Fibroblast of mammary gland (primary cell): ENCODE data around the gene RHOF.

Experiments
- DNase-seq: peaks from one replicate; pipeline ENCODE4 v3.0.0-alpha.2; 2010; ENCODE audit warnings: low read depth
- H3K4me3 ChIP-seq: 2 replicates; pipeline ENCODE4 v1.5.1; 2011; ENCODE audit warnings: low read depth, mild to moderate bottlenecking, low read length, moderate library complexity; ENCODE audit not compliant: control insufficient read depth
- CTCF ChIP-seq: conservative IDR thresholded peaks from 2 replicates; pipeline ENCODE4 v1.5.1; 2011; ENCODE audit warnings: low read depth, low read length, inconsistent platforms; ENCODE audit not compliant: control insufficient read depth, insufficient read depth

The RHOF gene

GRCh38 chr12:121819212-121819949, 25.9 kb upstream of the RHOF start:
- H3K4me3 ChIP-seq: no peak overlapping the region
- DNase-seq: no peak
- TF ChIP-seq CTCF: no peak

DNA sequence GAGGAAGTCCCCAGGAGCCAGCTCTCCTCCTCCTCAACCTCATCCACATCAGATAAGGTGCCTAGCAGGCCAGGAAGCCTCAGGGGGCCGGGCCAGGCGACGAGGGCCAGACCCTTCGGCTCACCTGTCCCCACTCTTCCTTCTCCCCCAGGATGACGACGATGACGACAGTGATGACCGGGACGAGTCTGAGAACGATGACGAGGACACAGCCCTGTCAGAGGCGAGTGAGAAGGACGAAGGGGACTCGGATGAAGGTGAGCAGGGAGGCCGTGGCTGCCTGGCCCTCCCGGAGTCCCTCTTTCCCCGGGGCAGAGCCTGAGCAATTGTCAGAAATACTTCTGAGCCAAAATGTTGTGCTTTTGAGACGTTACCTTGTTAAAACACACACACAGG, 24.2 kb upstream of the RHOF start:
- TF ChIP-seq CTCF: no peak
- H3K4me3 ChIP-seq: no peak overlapping the region
- DNase-seq: no peak

DNA sequence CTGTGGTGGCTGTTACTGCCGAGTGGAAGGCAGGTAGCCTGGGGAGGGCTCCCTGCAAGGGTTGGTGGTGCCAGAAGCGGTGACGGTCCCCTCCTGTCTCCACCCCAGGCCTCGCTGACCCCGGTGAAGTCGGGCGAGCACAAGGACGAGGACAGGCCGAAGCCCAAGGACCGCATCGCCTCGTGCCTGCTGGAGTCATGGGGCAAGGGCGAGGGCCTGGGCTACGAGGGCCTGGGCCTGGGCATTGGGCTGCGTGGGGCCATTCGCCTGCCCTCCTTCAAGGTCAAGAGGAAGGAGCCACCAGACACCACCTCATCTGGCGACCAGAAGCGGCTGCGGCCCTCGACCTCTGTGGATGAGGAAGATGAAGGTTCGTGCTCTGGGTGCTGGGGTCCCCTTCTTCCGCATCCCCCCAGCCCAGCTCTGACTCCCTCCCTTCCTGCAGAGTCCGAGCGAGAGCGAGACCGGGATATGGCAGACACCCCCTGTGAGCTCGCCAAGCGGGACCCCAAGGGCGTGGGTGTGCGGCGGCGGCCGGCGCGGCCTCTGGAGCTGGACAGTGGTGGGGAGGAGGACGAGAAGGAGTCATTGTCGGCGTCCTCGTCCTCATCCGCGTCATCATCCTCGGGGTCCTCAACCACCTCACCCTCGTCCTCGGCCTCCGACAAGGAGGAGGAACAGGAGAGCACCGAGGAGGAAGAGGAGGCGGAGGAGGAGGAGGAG, 23.6 kb upstream of the RHOF start:
- no peak for DNase-seq
- no peak overlapping the region for H3K4me3 ChIP-seq
- TF ChIP-seq CTCF: no peak

DNA sequence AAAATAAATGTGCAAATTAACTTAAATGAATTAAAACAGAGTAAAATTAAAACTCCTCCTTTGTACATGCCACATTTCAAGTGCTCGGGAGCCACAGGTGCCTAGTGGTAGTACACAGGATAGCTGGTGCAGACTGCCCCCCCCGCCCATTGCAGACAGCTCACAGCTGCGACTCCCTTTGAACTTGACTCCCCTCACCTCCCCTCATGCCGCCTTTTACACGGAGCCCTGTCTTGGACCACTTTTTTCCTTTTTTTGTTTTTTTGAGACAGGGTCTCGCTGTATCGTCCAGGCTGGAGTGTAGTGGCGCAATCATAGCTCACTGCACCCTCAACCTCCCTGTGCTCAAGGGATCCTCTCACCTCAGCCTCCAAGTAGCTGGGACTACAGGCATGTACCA, 21.8 kb upstream of the RHOF start:
- no peak for DNase-seq
- no peak overlapping the region for H3K4me3 ChIP-seq
- no peak for TF ChIP-seq CTCF

DNA sequence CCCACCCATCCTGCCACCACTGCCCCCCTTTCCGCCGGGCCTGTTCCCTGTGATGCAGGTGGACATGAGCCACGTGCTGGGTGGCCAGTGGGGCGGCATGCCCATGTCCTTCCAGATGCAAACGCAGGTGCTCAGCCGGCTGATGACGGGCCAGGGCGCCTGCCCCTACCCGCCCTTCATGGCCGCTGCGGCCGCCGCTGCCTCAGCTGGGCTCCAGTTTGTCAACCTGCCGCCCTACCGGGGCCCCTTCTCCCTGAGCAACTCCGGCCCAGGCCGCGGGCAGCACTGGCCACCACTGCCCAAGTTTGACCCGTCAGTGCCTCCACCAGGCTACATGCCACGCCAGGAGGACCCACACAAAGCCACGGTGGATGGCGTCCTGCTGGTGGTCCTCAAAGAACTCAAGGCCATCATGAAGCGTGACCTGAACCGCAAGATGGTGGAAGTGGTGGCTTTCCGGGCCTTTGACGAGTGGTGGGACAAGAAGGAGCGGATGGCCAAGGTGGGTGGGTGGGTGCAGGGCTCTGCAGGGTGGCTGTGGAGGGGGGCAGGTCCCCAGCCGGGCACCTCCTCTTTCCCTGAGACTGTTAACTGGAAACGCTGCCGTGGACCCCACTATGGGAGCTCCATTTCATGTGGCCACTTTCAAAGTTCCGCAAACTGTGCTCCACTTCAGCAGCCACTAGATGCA, 21.1 kb upstream of the RHOF start:
- TF ChIP-seq CTCF: no peak
- no peak overlapping the region for H3K4me3 ChIP-seq
- DNase-seq: no peak

- no peak for TF ChIP-seq CTCF
- no peak overlapping the region for H3K4me3 ChIP-seq
- no peak for DNase-seq
Measured at GRCh38 chr12:121813951-121814350, 20.5 kb upstream of the RHOF start.
